ENCODE measurements around the gene FZD10. TPM values are rescaled to one million over a fixed set of nuclear protein-coding genes. Genes with fewer than 3 reads are reported as not detected.

Gene FZD10
- total and polyA plus RNA-seq, 2 of the 8 experiments (the other 6 are each of a cell fraction or from before 2014, with no cell fraction given): 0.11 to 0.60 TPM

GRCh38 chr12:130201037-130201436 is 38.8 kb downstream of the FZD10 start (continued):
- no peak for TF ChIP-seq CHD7 (IDR thresholded peaks at IDR 0.05; ENCODE audit: insufficient replicate concordance, low read length)
- no peak for TF ChIP-seq JUN (IDR thresholded peaks at IDR 0.05; ENCODE audit: low read depth, low read length)
- TF ChIP-seq JUND (IDR thresholded peaks at IDR 0.05; ENCODE audit: low read length): no peak
- TF ChIP-seq CHD2 (IDR thresholded peaks at IDR 0.05; ENCODE audit: low read length): no peak
- no peak for TF ChIP-seq SIN3A (conservative IDR thresholded peaks at IDR 0.05 in 1 of 2, IDR thresholded peaks at IDR 0.05 in 1 of 2; ENCODE audit: low read depth in 1 of 2, low read length in 2 of 2)
- no peak for TF ChIP-seq POLR2AphosphoS5 (IDR thresholded peaks at IDR 0.05; ENCODE audit: low read depth, low read length)
- TF ChIP-seq RXRA (IDR thresholded peaks at IDR 0.05; ENCODE audit: insufficient read depth, low read depth, low read length): no peak
- no peak for TF ChIP-seq RNF2 (IDR thresholded peaks at IDR 0.05; ENCODE audit: borderline replicate concordance, low read depth, low read length, missing control alignments, poor library complexity, severe bottlenecking)
- TF ChIP-seq HDAC6 (IDR thresholded peaks at IDR 0.05; ENCODE audit: low read depth, low read length): no peak
- no peak for TF ChIP-seq SAP30 (IDR thresholded peaks at IDR 0.05; ENCODE audit: insufficient read depth, insufficient replicate concordance, low read length)
- TF ChIP-seq TCF12 (IDR thresholded peaks at IDR 0.05; ENCODE audit: low read depth, low read length): no peak
- no peak for TF ChIP-seq BRCA1 (IDR thresholded peaks at IDR 0.05; ENCODE audit: low read depth, low read length)
